Activated CD8-positive, alpha-beta memory T cell treated with anti-CD3 and anti-CD28 coated beads for 1 hour (primary cell): ENCODE data around the gene RALGDS.

ENCODE experiments used
- DNase-seq, 2 donors: peaks; one replicate each; pipeline ENCODE4 v3.0.0-alpha.2; 2020; ENCODE audit warnings: low read depth in 1 of 2; ENCODE audit errors: extremely low read depth in 1 of 2

Gene RALGDS

DNA sequence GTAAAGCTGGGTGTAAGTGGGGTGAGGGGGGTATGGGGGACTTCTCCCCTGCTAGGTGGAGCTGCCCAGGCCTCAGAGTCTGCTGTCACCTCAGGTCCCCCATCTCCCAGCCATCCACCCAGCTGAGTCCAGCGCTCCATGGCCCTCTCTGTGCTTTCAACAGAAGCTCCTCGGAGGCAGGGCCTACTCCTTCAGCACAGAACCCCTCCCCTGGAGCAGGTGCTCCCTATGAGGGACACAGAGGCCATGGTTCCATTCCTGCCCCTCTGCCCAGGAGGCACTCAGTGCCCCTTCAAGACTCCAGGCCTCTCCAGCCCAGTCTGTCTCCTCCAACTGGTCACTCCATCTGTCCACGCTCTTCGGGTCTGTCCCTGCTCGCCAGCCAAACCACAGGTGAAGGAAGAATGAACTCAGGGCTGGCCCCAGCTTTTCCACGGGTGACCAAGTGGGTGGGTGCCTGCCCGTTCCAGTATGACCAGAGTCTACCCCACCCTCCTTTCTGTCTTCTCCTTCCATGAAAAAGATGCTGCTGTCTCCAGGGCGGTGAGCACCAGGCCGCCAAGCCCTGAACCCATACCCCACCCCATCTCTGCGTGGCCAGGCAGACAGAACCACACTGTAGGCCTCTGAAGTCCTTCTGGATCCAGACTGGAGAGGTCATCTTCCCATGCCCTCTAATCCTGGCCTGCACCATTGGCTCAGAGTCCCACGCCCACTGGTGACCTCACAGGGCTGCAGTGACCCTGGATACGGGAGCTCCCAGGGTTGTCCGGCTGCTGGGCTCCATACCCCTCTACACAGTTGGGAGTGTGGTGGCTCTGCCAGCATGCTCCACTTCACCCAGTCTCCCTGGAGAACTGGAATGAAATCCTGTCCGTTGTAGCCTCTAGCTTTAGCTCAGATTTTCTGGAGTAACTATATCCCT lies 30.8 kb upstream of the RALGDS start:
- DNase-seq: no peak

GRCh38 chr9:133151041-133151440 lies 30.0 kb upstream of the RALGDS start:
- DNase-seq: no peak

- DNase-seq: peak; percentile 46 to 67
These were observed 28.3 kb upstream of the RALGDS start for GRCh38 chr9:133149130-133150015.

GRCh38 chr9:133148199-133149129 lies 27.4 kb upstream of the RALGDS start:
- no peak for DNase-seq

- DNase-seq: peak; percentile 68 to 79
These were observed 26.6 kb upstream of the RALGDS start for GRCh38 chr9:133147412-133148198.

DNA sequence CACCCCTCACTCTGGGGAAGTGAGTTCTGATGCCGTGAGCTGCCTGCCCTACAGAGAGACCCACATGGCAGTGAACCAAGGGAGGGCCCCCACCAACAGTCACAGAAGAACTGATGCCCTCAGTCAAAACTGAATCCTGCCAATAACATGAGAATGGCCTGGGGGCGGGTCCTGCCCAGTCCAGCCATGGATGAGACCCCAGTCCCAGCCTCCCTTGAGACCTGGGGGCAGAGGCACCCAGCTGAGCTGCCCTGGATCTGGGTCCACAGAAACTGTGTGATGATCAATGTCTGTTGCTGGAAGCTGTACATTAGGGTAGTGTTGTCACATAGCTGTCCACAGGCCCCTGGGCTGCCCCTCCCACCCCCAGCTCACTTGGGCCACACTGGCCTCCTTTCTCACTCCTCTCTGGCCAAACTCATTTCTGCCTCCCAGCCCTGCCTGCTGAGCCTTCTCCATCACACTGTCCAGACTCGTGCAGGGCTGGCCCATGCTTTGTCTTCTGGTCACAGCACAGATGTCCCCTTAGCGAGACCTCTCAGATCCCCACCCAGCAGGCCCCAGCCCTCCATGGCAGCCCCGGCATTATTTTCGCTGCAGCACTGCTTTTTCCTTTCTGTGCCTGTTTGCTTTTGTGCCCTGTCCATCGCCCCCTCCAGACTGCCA lies 25.8 kb upstream of the RALGDS start:
- no peak for DNase-seq

DNA sequence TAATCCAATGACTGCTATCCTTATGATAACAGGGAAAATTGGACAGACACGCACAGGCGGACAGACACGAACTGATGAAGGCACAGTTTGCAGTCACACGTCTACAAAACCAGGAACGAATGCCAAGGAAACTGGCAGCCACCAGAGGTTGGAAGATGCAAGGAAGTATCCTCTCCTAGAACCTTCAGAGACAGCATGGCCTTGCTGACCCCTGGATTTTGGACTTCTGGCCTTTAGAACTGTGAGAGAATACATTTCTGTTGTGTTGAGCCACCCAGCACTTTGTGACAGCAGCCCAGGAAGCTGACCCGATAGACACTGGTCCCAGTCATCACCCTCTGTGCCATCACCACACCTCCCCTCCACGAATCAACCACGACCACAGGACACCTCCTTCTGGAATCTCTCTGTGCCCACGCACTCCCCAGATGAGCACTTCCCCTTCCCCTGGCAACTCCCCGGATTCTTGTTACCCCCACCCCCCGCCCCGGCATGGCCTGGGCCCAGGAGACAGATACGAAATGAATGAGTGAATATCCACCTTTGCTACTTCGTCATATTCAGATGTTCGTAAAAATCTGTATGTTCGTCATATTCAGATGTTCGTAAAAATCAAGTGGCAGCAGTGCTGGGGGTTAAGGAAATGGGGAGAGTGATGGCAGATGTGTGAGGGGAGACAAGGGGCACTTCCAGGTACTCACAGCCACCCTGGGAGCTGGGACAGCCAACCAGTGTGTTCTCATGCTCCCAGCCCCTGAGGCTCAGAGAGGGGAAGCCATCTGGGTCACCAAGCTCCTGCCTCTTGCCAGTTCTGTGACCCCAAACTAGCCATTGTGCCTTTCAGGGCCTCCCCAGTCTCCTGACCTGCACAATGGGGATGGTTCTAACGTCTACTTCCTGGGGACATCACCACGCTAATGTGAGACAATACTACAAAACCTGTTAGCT lies 24.1 kb upstream of the RALGDS start:
- DNase-seq: no peak

GRCh38 chr9:133144142-133144903 lies 23.3 kb upstream of the RALGDS start:
- peak; percentile 68 to 88 for DNase-seq

DNA sequence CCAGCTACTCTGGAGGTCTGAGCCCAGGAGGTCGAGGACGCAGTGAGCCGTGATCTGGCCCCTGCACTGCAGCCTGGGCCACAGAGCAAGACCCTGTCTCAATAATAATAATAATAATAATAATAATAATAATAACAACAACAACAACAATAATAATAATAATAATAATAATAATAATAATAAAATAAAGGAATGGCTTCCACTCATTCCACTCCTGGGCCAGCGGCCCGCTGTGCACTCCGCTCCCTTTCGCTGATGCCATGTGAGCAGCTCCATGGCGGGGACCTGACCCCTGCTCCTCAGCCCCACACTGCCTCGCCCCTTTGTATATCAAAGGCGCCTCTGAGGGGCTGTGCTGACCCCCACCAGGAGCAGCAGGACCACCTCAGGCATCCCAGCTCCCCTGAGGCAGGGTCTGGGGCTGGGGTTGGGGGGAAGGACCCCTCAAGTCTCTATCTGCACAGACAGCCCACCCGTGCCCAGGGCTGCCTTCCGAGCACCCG lies 22.6 kb upstream of the RALGDS start:
- no peak for DNase-seq

GRCh38 chr9:133142684-133143622 lies 21.9 kb upstream of the RALGDS start:
- no peak for DNase-seq

- DNase-seq: peak; percentile 62 to 64
These were observed 21.0 kb upstream of the RALGDS start for GRCh38 chr9:133141833-133142595.

DNA sequence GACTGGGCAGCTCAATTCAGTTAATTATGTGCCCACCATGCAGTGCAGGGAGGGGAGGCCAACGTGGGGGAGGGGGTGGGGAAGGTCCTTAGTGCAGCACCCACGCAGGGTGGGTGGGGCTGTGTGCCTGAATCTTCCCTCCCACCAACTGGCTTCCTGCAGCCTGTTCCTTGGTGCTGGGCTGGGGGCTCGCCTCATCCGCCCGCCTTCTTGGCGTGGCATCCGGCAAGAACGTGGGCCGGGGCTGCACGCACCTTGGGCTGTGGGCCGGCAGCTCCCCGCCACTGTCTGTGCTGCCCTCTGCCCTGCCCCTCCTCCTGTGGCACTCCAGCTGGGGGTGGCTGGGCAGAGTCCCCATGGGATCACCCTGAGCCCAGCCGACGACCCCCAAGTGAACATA lies 19.6 kb upstream of the RALGDS start:
- no peak for DNase-seq

DNA sequence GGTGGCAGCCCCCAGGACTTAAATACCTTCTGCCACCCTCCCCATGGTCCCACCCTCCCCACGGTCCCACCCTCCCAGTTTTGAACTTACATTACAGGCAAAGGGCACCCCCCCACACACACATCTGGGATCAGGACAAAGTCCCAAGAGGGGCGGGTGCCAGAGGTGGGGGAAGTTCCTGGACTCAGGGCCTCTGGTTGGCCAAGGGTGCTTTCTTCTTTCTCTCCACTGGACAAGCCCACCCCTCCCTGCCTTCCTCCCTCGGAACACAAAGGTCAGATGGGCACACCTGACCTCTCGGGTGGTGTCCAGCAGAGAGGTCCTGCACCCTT lies 19.1 kb upstream of the RALGDS start:
- DNase-seq: no peak

- no peak for DNase-seq
These were observed 18.5 kb upstream of the RALGDS start for GRCh38 chr9:133139246-133140173.
